CD8-positive, alpha-beta memory T cell (primary cell): ENCODE data around the gene LNPEP. TPM values are rescaled to one million over a fixed set of nuclear protein-coding genes. Genes with fewer than 3 reads are reported as not detected.

Experiments used
- CTCF ChIA-PET: fragments of 350-600 bp; sonication (Branson Sonifier 250); formaldehyde crosslinking; loops from one replicate; lab custom pipeline; 2021; ENCODE audit warnings: antibody characterized with exemption; lab: Charles Lee
- POLR2A ChIA-PET: fragments of 350-600 bp; sonication (Branson Sonifier 250); formaldehyde crosslinking; loops from one replicate; lab custom pipeline; 2021; ENCODE audit warnings: antibody characterized with exemption; lab: Charles Lee
- DNase-seq, 5 donors: peaks; one replicate each; pipeline versions ENCODE4 v3.0.0 to v3.0.0-alpha.2; 2020 to 2022; ENCODE audit warnings: mixed read lengths in 1 of 5
- H3K27ac ChIP-seq: one replicate; pipeline ENCODE4 v1.7.0; 2013; ENCODE audit warnings: low read depth, mild to moderate bottlenecking, low read length, moderate library complexity
- H3K27me3 ChIP-seq: 2 replicates; pipeline ENCODE4 v1.7.0; 2013; ENCODE audit warnings: low read length, mild to moderate bottlenecking; ENCODE audit not compliant: insufficient read depth, poor library complexity, severe bottlenecking
- H3K36me3 ChIP-seq: 2 replicates; pipeline ENCODE4 v1.7.0; 2013; ENCODE audit warnings: mild to moderate bottlenecking, low read length, moderate library complexity; ENCODE audit not compliant: insufficient read depth
- H3K4me1 ChIP-seq: 2 replicates; pipeline ENCODE4 v1.7.0; 2013; ENCODE audit warnings: mild to moderate bottlenecking, low read length, moderate library complexity; ENCODE audit not compliant: insufficient read depth
- H3K4me3 ChIP-seq: 2 replicates; pipeline ENCODE4 v1.7.0; 2013; ENCODE audit warnings: mild to moderate bottlenecking, low read length
- H3K9me3 ChIP-seq: 2 replicates; pipeline ENCODE4 v1.7.0; 2013; ENCODE audit warnings: mild to moderate bottlenecking, low read length
- H3K27ac Mint-ChIP-seq, 8 donors: one replicate each; pipeline ENCODE4 v1.8.0; 2020 to 2021; ENCODE audit warnings: mixed read lengths in 8 of 8, mild to moderate bottlenecking in 6 of 8, inconsistent platforms in 3 of 8, moderate library complexity in 3 of 8
- H3K27me3 Mint-ChIP-seq, 2 donors: one replicate each; pipeline ENCODE4 v1.8.0; 2020 to 2021; ENCODE audit warnings: mixed read lengths in 2 of 2, mild to moderate bottlenecking in 1 of 2, moderate library complexity in 1 of 2
- H3K36me3 Mint-ChIP-seq, 3 donors: one replicate each; pipeline ENCODE4 v1.8.0; 2020 to 2021; ENCODE audit warnings: mixed read lengths in 3 of 3, inconsistent platforms in 1 of 3, mild to moderate bottlenecking in 1 of 3
- H3K4me1 Mint-ChIP-seq, 3 donors: one replicate each; pipeline ENCODE4 v1.8.0; 2020 to 2021; ENCODE audit warnings: mixed read lengths in 3 of 3, inconsistent platforms in 1 of 3, mild to moderate bottlenecking in 1 of 3
- H3K4me3 Mint-ChIP-seq, 7 donors: one replicate each; pipeline ENCODE4 v1.8.0; 2020 to 2021; ENCODE audit warnings: mixed read lengths in 7 of 7, mild to moderate bottlenecking in 6 of 7, moderate library complexity in 4 of 7, inconsistent platforms in 2 of 7
- H3K9me3 Mint-ChIP-seq, 5 donors: one replicate each; pipeline ENCODE4 v1.8.0; 2020 to 2022; ENCODE audit warnings: mixed read lengths in 5 of 5, mild to moderate bottlenecking in 3 of 5, moderate library complexity in 2 of 5, inconsistent platforms in 1 of 5
- polyA plus RNA-seq: library from polyadenylated mRNA; unstranded; fragments of 300-500 nt; fragmentation: Illumina TruSeq; gene quantifications from one replicate; pipeline ENCODE4 v1.2.3, GENCODE V29; 2021
- total RNA-seq, 2 experiments: library from RNA; stranded (reverse); gene quantifications; one replicate each; pipeline ENCODE4 v1.2.3, GENCODE V29; 2021

The LNPEP gene
- total and polyA plus RNA-seq, 3 experiments from 2014 or later: 37.6 to 40.5 (median 40.1) TPM

DNA sequence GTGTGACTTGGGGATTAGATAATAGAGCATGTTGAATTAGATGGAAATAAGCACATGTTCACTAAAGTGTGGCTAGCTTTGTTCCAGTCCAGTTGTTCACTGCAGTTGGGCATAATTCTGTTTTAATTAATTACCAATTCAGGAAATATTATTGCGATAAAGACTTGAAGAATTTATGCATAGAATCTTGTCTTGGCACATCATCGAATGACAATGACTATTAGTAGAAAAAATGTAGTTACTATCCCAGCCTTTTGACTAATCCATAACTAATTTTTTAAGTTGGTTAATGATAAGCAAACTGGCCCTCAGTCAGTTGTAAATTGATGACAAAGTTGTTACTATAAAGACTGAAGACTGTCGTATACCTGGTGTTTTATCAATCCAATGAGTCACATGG is 10.5 kb downstream of the LNPEP start:
- Histone ChIP-seq H3K4me3 (no peak overlapping the region), H3K4me1 (peaks cover 60% of the 10 kb centered on the region), H3K9me3 (no peaks in the 10 kb centered on the region), H3K36me3 (no peaks in the 10 kb centered on the region), H3K27ac (no peak overlapping the region), H3K27me3 (no peaks in the 10 kb centered on the region)
- peak overlapping the region in 2 of 7 donors; percentile 29 to 77 for H3K4me3 Mint-ChIP-seq
- ChIA-PET POLR2A (no interaction called here), CTCF (interaction anchor here (1.3 to 2.2 kb wide), 2 partner anchors 10 to 15 kb away, joined by 3 to 6 read pairs; partner anchors contain the start of gene LNPEP)
- no peaks in the 10 kb centered on the region for H3K27me3 Mint-ChIP-seq
- H3K9me3 Mint-ChIP-seq: no peaks in the 10 kb centered on the region
- DNase-seq: no peak
- peaks cover 5 to 23% (median 9%) of the 10 kb centered on the region in 3 donors for H3K36me3 Mint-ChIP-seq
- H3K27ac Mint-ChIP-seq: peak overlapping the region in 5 of 8 donors; percentile 12 to 86 (median 35)
- peaks cover 71 to 90% (median 88%) of the 10 kb centered on the region in 3 donors for H3K4me1 Mint-ChIP-seq

DNA sequence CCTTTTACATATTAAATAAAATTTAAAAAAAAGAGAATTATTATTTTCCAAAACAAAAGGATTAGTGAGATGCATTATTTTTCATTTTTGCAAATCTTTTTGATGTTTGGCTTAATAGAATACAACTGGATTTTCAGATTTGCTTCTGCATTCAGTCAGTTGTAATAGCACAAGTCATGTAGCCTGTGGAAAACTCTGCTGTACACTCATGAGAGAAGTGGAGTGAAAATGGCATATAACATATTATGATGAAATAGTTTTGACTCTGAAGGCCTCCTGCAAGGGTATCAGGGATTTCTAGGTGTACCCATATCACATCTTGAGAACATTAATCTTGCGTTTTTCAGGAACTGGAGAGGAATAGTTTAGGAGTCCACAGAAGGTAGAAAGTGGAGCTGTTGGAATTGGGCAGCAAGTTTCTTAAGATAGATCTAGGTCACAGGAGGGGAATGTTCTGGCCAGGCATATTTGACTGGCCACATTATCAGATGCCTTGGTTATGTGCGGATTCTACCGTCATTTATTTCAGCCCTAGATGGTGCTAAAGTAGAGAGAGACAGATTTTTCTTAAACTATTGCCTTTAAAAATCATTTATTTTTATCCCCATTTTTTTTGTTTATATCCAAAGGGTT is 16.4 kb downstream of the LNPEP start:
- Mint-ChIP-seq H3K9me3 (no peaks in the 10 kb centered on the region), H3K4me1 (peaks cover 71 to 90% (median 89%) of the 10 kb centered on the region in 3 donors), H3K27me3 (no peaks in the 10 kb centered on the region), H3K27ac (peak overlapping the region; percentile 2 to 79 (median 72)), H3K4me3 (peak overlapping the region in 1 of 7 donors; percentile 1), H3K36me3 (peaks cover 0 to 16% (median 2%) of the 10 kb centered on the region in 3 donors)
- Histone ChIP-seq H3K27me3 (no peaks in the 10 kb centered on the region), H3K4me3 (no peak overlapping the region), H3K27ac (no peak overlapping the region), H3K36me3 (no peaks in the 10 kb centered on the region), H3K4me1 (peaks cover 54% of the 10 kb centered on the region), H3K9me3 (no peaks in the 10 kb centered on the region)
- no peak for DNase-seq
- POLR2A ChIA-PET: no interaction called here
- CTCF ChIA-PET: no interaction called here

DNA sequence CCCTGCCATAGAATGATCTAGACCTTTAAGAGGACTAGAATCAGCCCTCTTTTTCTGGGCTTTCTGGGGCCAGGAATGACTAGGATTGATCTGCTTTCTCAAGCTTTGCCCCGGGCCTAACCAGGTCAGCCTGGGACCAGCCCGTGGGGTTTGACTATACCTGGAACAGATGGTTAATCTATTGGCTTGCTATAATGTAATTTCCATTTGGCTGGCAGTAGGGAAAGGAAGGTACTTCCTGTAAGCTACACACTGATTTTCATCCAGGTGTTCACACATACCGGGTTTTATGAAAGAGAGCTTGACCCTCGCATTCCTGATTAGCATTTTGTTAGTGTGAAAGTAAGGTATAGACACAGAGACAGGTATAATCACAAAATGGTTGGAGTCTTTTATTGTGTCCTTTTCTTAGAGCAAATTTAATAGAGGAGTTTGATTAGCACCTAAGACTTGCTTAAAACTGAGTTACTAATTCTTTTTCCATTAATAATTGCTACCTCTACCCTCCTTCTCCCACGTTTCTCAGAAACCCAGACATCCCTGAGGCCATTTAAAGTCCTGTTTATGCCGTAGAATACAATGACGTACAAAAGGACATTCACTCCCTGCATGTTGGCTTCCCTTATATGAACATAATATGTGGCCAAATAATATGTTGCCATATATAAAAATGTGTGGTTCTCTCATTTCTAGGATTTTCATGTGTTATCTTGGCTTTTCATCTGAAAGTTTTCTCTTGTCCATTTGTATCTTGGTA is 17.3 kb downstream of the LNPEP start:
- Histone ChIP-seq H3K36me3 (no peaks in the 10 kb centered on the region), H3K27me3 (no peaks in the 10 kb centered on the region), H3K27ac (no peak overlapping the region), H3K4me3 (no peak overlapping the region), H3K4me1 (peaks cover 61% of the 10 kb centered on the region), H3K9me3 (no peaks in the 10 kb centered on the region)
- ChIA-PET CTCF (no interaction called here), POLR2A (no interaction called here)
- Mint-ChIP-seq H3K36me3 (peaks cover 0 to 16% (median 2%) of the 10 kb centered on the region in 3 donors), H3K4me1 (peaks cover 76 to 93% (median 91%) of the 10 kb centered on the region in 3 donors), H3K4me3 (peak overlapping the region in 5 of 7 donors; percentile 2 to 22 (median 13)), H3K27me3 (no peaks in the 10 kb centered on the region), H3K27ac (peak overlapping the region; percentile 41 to 79 (median 72)), H3K9me3 (no peaks in the 10 kb centered on the region)
- no peak for DNase-seq

- H3K9me3 Mint-ChIP-seq: no peaks in the 10 kb centered on the region
- Histone ChIP-seq H3K27ac (no peak overlapping the region), H3K36me3 (no peaks in the 10 kb centered on the region), H3K4me1 (peaks cover 71% of the 10 kb centered on the region), H3K4me3 (peak overlapping the region; percentile 17), H3K27me3 (no peaks in the 10 kb centered on the region), H3K9me3 (no peaks in the 10 kb centered on the region)
- CTCF ChIA-PET: interaction anchor here (0.6 to 1.5 kb wide), 5 partner anchors 9 to 205 kb away, joined by 3 to 5 read pairs (median 3); partner anchors contain the start of gene LNPEP
- peaks cover 0 to 5% (median 0%) of the 10 kb centered on the region in 3 donors for H3K36me3 Mint-ChIP-seq
- POLR2A ChIA-PET: interaction anchor here (1.9 kb wide), 1 partner anchor 21 kb away, joined by 9 read pairs; the partner anchor contains the start of gene LNPEP
- peak overlapping the region; percentile 34 to 80 (median 72) for H3K4me3 Mint-ChIP-seq
- H3K27ac Mint-ChIP-seq: peak overlapping the region; percentile 75 to 98 (median 88)
- H3K27me3 Mint-ChIP-seq: no peaks in the 10 kb centered on the region
- DNase-seq: no peak
- peaks cover 77 to 92% (median 92%) of the 10 kb centered on the region in 3 donors for H3K4me1 Mint-ChIP-seq
These were observed 21.6 kb downstream of the LNPEP start for GRCh38 chr5:96957254-96958049.

- POLR2A ChIA-PET: interaction anchor here (0.7 kb wide), 1 partner anchor 60 kb away, joined by 3 read pairs; no protein-coding TSS in a partner anchor
- no peaks in the 10 kb centered on the region for H3K9me3 Mint-ChIP-seq
These were observed 23.1 kb downstream of the LNPEP start for GRCh38 chr5:96958977-96959376.

DNA sequence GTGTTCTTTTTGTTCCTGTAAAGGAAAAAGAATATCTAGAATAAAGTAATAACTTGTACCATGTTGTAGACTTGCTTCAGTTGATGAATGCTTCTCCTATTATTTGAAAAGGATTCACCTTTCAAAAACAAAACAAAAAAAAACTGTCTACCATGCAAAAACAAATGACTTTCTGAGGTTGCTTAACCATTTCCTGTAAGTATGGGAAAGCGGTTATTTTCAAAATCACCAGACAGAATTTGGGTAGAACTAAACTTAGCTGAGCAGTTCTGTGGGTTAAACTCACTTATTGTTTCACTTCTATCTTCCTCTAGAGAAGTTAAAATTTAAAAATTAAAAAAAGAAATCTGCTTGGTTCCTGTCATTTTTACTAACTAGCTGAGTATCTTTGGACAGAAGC is 25.2 kb downstream of the LNPEP start:
- DNase-seq: peak in 2 of 5 donors; percentile 65 to 80
- CTCF ChIA-PET: interaction anchor here (0.9 to 1.2 kb wide), 3 partner anchors 11 to 153 kb away, joined by 3 read pairs; partner anchors contain the start of gene ERAP1
- Histone ChIP-seq H3K4me1 (peaks cover 75% of the 10 kb centered on the region), H3K9me3 (no peaks in the 10 kb centered on the region), H3K27ac (no peak overlapping the region), H3K36me3 (no peaks in the 10 kb centered on the region), H3K27me3 (no peaks in the 10 kb centered on the region), H3K4me3 (no peak overlapping the region)
- Mint-ChIP-seq H3K36me3 (peaks cover 0 to 6% (median 0%) of the 10 kb centered on the region in 3 donors), H3K9me3 (no peaks in the 10 kb centered on the region), H3K27me3 (no peaks in the 10 kb centered on the region), H3K4me1 (peaks cover 81 to 96% (median 95%) of the 10 kb centered on the region in 3 donors), H3K4me3 (peak overlapping the region; percentile 12 to 66 (median 55)), H3K27ac (peak overlapping the region; percentile 65 to 93 (median 80))
- POLR2A ChIA-PET: interaction anchor here (0.5 to 1.4 kb wide), 5 partner anchors 25 to 153 kb away, joined by 3 to 9 read pairs (median 4); partner anchors contain the start of genes ERAP1, ERAP2 and LNPEP

More at GRCh38 chr5:96958977-96959376, 23.1 kb downstream of the LNPEP start:
- Histone ChIP-seq H3K36me3 (no peaks in the 10 kb centered on the region), H3K4me3 (no peak overlapping the region), H3K27ac (no peak overlapping the region), H3K4me1 (peaks cover 74% of the 10 kb centered on the region), H3K9me3 (no peaks in the 10 kb centered on the region), H3K27me3 (no peaks in the 10 kb centered on the region)
- CTCF ChIA-PET: interaction anchor here (1.0 kb wide), 1 partner anchor 23 kb away, joined by 3 read pairs; the partner anchor contains the start of gene LNPEP
- DNase-seq: no peak
- Mint-ChIP-seq H3K27ac (peak overlapping the region; percentile 78 to 98 (median 89)), H3K36me3 (peaks cover 0 to 5% (median 0%) of the 10 kb centered on the region in 3 donors), H3K4me3 (peak overlapping the region in 6 of 7 donors; percentile 55 to 80 (median 75)), H3K4me1 (peaks cover 76 to 92% (median 92%) of the 10 kb centered on the region in 3 donors), H3K27me3 (no peaks in the 10 kb centered on the region)

- peaks cover 79 to 96% (median 95%) of the 10 kb centered on the region in 3 donors for H3K4me1 Mint-ChIP-seq
- peaks cover 0 to 9% (median 0%) of the 10 kb centered on the region in 3 donors for H3K36me3 Mint-ChIP-seq
- no peaks in the 10 kb centered on the region for H3K9me3 Mint-ChIP-seq
- POLR2A ChIA-PET: interaction anchor here (0.6 to 2.0 kb wide), 4 partner anchors 10 to 157 kb away, joined by 3 to 14 read pairs (median 6); partner anchors contain the start of gene LNPEP
- H3K4me3 ChIP-seq: no peak overlapping the region
- DNase-seq: peak in 1 of 5 donors; percentile 67
- H3K27me3 Mint-ChIP-seq: no peaks in the 10 kb centered on the region
- CTCF ChIA-PET: interaction anchor here (1.4 to 1.8 kb wide), 3 partner anchors 12 to 26 kb away, joined by 4 to 8 read pairs (median 5); partner anchors contain the start of gene LNPEP
- no peaks in the 10 kb centered on the region for H3K36me3 ChIP-seq
- H3K4me3 Mint-ChIP-seq: peak overlapping the region; percentile 29 to 84 (median 74)
- no peak overlapping the region for H3K27ac ChIP-seq
- H3K4me1 ChIP-seq: peaks cover 77% of the 10 kb centered on the region
- no peaks in the 10 kb centered on the region for H3K9me3 ChIP-seq
- H3K27ac Mint-ChIP-seq: peak overlapping the region; percentile 30 to 93 (median 90)
- no peaks in the 10 kb centered on the region for H3K27me3 ChIP-seq
These were observed 26.7 kb downstream of the LNPEP start for GRCh38 chr5:96962540-96962991.
